Panc1 (cell line): ENCODE measurements around the gene HTT-AS.

Experiments used
- POLR2AphosphoS5 ChIP-seq: IDR thresholded peaks from 2 replicates; pipeline ENCODE4 v1.6.1; 2012; ENCODE audit warnings: mild to moderate bottlenecking, low read depth, low read length, moderate library complexity
- SIN3A ChIP-seq: IDR thresholded peaks from 2 replicates; pipeline ENCODE4 v1.6.1; 2012; ENCODE audit warnings: low read depth, mild to moderate bottlenecking, low read length, moderate library complexity, borderline replicate concordance; ENCODE audit not compliant: insufficient read depth
- TCF7L2 ChIP-seq: IDR thresholded peaks from 2 replicates; pipeline ENCODE4 v1.6.1; 2011; ENCODE audit warnings: mild to moderate bottlenecking, low read depth, low read length, inconsistent platforms
- TF ChIP-seq, protein P1 (sequence below): fragments of 450-650 bp; IDR thresholded peaks from 2 replicates; pipeline ENCODE4 v1.5.1; 2017; ENCODE audit warnings: mild to moderate bottlenecking
- TF ChIP-seq, protein P2 (sequence below), 2 experiments: IDR thresholded peaks; 2 replicates each; pipeline ENCODE4 v1.6.1; 2011 to 2012; ENCODE audit warnings: low read depth in 2 of 2, control low read depth in 1 of 2, low read length in 1 of 2, mild to moderate bottlenecking in 1 of 2, moderate library complexity in 1 of 2; ENCODE audit not compliant: insufficient read depth in 1 of 2

DNA sequence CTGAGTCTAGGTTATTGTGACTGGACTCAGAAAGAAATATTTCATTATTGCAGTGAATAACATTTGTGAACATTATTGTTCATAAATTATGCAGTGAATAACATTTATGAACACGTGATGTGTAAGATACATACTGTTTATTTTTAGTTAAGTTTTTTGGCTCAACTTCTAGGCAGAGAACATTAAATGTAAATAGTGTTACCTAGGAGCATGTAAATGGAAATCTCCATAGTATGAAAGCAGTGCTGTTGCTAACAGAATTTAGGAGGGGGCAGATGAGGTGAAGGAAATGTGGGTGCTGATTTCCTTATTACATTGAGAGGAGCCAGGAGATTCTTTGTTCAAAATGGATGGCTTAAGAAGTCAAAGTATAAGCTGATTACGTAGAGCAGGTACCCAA is 45.1 kb upstream of the HTT-AS start:
- TF ChIP-seq, protein P1, sequence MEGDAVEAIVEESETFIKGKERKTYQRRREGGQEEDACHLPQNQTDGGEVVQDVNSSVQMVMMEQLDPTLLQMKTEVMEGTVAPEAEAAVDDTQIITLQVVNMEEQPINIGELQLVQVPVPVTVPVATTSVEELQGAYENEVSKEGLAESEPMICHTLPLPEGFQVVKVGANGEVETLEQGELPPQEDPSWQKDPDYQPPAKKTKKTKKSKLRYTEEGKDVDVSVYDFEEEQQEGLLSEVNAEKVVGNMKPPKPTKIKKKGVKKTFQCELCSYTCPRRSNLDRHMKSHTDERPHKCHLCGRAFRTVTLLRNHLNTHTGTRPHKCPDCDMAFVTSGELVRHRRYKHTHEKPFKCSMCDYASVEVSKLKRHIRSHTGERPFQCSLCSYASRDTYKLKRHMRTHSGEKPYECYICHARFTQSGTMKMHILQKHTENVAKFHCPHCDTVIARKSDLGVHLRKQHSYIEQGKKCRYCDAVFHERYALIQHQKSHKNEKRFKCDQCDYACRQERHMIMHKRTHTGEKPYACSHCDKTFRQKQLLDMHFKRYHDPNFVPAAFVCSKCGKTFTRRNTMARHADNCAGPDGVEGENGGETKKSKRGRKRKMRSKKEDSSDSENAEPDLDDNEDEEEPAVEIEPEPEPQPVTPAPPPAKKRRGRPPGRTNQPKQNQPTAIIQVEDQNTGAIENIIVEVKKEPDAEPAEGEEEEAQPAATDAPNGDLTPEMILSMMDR, result no peak
- no peak for TF ChIP-seq POLR2AphosphoS5
- TF ChIP-seq, protein P2, sequence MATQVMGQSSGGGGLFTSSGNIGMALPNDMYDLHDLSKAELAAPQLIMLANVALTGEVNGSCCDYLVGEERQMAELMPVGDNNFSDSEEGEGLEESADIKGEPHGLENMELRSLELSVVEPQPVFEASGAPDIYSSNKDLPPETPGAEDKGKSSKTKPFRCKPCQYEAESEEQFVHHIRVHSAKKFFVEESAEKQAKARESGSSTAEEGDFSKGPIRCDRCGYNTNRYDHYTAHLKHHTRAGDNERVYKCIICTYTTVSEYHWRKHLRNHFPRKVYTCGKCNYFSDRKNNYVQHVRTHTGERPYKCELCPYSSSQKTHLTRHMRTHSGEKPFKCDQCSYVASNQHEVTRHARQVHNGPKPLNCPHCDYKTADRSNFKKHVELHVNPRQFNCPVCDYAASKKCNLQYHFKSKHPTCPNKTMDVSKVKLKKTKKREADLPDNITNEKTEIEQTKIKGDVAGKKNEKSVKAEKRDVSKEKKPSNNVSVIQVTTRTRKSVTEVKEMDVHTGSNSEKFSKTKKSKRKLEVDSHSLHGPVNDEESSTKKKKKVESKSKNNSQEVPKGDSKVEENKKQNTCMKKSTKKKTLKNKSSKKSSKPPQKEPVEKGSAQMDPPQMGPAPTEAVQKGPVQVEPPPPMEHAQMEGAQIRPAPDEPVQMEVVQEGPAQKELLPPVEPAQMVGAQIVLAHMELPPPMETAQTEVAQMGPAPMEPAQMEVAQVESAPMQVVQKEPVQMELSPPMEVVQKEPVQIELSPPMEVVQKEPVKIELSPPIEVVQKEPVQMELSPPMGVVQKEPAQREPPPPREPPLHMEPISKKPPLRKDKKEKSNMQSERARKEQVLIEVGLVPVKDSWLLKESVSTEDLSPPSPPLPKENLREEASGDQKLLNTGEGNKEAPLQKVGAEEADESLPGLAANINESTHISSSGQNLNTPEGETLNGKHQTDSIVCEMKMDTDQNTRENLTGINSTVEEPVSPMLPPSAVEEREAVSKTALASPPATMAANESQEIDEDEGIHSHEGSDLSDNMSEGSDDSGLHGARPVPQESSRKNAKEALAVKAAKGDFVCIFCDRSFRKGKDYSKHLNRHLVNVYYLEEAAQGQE (IDR thresholded peaks at IDR 0.05; ENCODE audit: insufficient read depth in 1 of 2, low read depth in 2 of 2, low read length in 1 of 2), result no peak
- no peak for TF ChIP-seq TCF7L2
- no peak for TF ChIP-seq SIN3A
